H1 (cell line): Measurements from ENCODE around the gene LRRK1. TPM values are rescaled to one million over a fixed set of nuclear protein-coding genes. Genes with fewer than 3 reads are reported as not detected.
A peak's percentile ranks its signal among the peaks of the same experiment; 100 is the strongest.

Experiments
- CTCF ChIA-PET: fragments of 300-600 bp; sonication (Branson Sonifier 250); formaldehyde crosslinking; loops from one replicate; lab custom pipeline; 2021; ENCODE audit not compliant: partially characterized antibody; lab: Charles Lee
- POLR2A ChIA-PET: fragments of 300-600 bp; sonication (Branson Sonifier 250); formaldehyde crosslinking; loops from one replicate; lab custom pipeline; 2021; ENCODE audit warnings: inconsistent platforms; ENCODE audit not compliant: partially characterized antibody; lab: Charles Lee
- DNase-seq, 2 experiments: peaks; one replicate each; pipeline versions ENCODE4 v3.0.0 to v3.0.0-alpha.2; 2010 to 2022; ENCODE audit warnings: low spot score in 2 of 2, low read depth in 1 of 2, mixed read lengths in 1 of 2
- FAIRE-seq: peaks from 2 replicates; lab custom pipeline; 2011; peaks lifted over from hg19 to GRCh38; lab: Jason Lieb, UNC
- H2AFZ ChIP-seq: 2 replicates; pipeline ENCODE4 v1.8.1; 2012; ENCODE audit warnings: low read length, inconsistent platforms
- H2AK5ac ChIP-seq: 2 replicates; pipeline ENCODE4 v1.6.1; 2013; ENCODE audit warnings: low read depth, low read length
- H2BK120ac ChIP-seq: replicated peaks from 2 replicates; pipeline ENCODE3; 2013; ENCODE audit warnings: low read depth, low read length, inconsistent platforms
- H2BK12ac ChIP-seq: 2 replicates; pipeline ENCODE4 v1.6.1; 2013; ENCODE audit warnings: low read depth, low read length
- H2BK15ac ChIP-seq: 2 replicates; pipeline ENCODE4 v1.6.1; 2013; ENCODE audit warnings: low read length
- H2BK20ac ChIP-seq: 2 replicates; pipeline ENCODE4 v1.6.1; 2013; ENCODE audit warnings: low read length
- H2BK5ac ChIP-seq: 2 replicates; pipeline ENCODE4 v1.6.1; 2013; ENCODE audit warnings: low read depth, low read length
- H3K14ac ChIP-seq: 2 replicates; pipeline ENCODE4 v1.6.1; 2013; ENCODE audit warnings: inconsistent platforms; ENCODE audit not compliant: insufficient read length
- H3K18ac ChIP-seq: 2 replicates; pipeline ENCODE4 v1.6.1; 2013; ENCODE audit warnings: low read length; ENCODE audit errors: extremely low read depth
- H3K23ac ChIP-seq: 2 replicates; pipeline ENCODE4 v1.6.1; 2013; ENCODE audit warnings: inconsistent platforms; ENCODE audit not compliant: insufficient read length
- H3K23me2 ChIP-seq: 2 replicates; pipeline ENCODE4 v1.6.1; 2013; ENCODE audit warnings: low read depth, low read length
- H3K27ac ChIP-seq: 2 replicates; pipeline ENCODE4 v1.6.1; 2011; ENCODE audit warnings: low read depth, low read length, inconsistent platforms
- H3K27me3 ChIP-seq, 4 experiments: replicated peaks in 1 of 4; 1 replicate in 1 of 4; 2 replicates in 3 of 4; pipeline versions ENCODE4 v1.6.1 to v1.8.1; 2011 to 2013; ENCODE audit warnings: low read length in 3 of 4, mild to moderate bottlenecking in 3 of 4, inconsistent platforms in 2 of 4, mixed read lengths in 2 of 4, moderate library complexity in 1 of 4; ENCODE audit not compliant: control insufficient read depth in 3 of 4, insufficient read depth in 3 of 4; ENCODE audit errors: extremely low read depth in 1 of 4
- H3K36me3 ChIP-seq, 4 experiments: 2 replicates each; pipeline versions ENCODE4 v1.6.1 to v1.8.1; 2011 to 2013; ENCODE audit warnings: mild to moderate bottlenecking in 4 of 4, low read length in 3 of 4, moderate library complexity in 2 of 4, control low read depth in 1 of 4, inconsistent platforms in 1 of 4; ENCODE audit not compliant: insufficient read depth in 4 of 4, control insufficient read depth in 2 of 4
- H3K4ac ChIP-seq: replicated peaks from 2 replicates; pipeline ENCODE3; 2013; ENCODE audit warnings: low read length, low read depth, mixed read lengths, inconsistent platforms; ENCODE audit not compliant: insufficient read length
- H3K4me1 ChIP-seq, 4 experiments: replicated peaks in 1 of 4; 1 replicate in 1 of 4; 2 replicates in 3 of 4; pipeline versions ENCODE4 v1.6.1 to v1.8.1; 2011 to 2013; ENCODE audit warnings: low read length in 3 of 4, inconsistent platforms in 2 of 4, mixed read lengths in 1 of 4; ENCODE audit not compliant: insufficient read depth in 4 of 4, control insufficient read depth in 3 of 4
- H3K4me2 ChIP-seq, 2 experiments: 2 replicates each; pipeline versions ENCODE4 v1.6.1 to v1.8.1; 2011 to 2013; ENCODE audit warnings: low read depth in 2 of 2, low read length in 2 of 2, control low read depth in 1 of 2, inconsistent platforms in 1 of 2, mild to moderate bottlenecking in 1 of 2; ENCODE audit not compliant: insufficient read depth in 1 of 2
- H3K4me3 ChIP-seq, 4 experiments: fragments of 200-600, 300-600 bp in 1 of 4; sonication (generic), shearing (Covaris generic), sonication (Bioruptor Twin) in 1 of 4; 2 replicates each; pipeline versions ENCODE4 v1.5.1 to v1.8.1; 2011 to 2016; ENCODE audit warnings: low read length in 4 of 4, low read depth in 3 of 4, control low read depth in 2 of 4, inconsistent platforms in 2 of 4, mild to moderate bottlenecking in 2 of 4, mixed read lengths in 1 of 4, moderate library complexity in 1 of 4; ENCODE audit not compliant: insufficient read depth in 2 of 4; ENCODE audit errors: extremely low read depth in 1 of 4
- H3K56ac ChIP-seq: replicated peaks from 2 replicates; pipeline ENCODE3; 2013; ENCODE audit warnings: low read depth, mild to moderate bottlenecking, mixed read lengths, low read length, inconsistent platforms; ENCODE audit not compliant: insufficient read length
- H3K79me1 ChIP-seq: 2 replicates; pipeline ENCODE4 v1.6.1; 2013; ENCODE audit warnings: low read depth, low read length, control low read depth
- H3K79me2 ChIP-seq, 2 experiments: 2 replicates each; pipeline versions ENCODE4 v1.6.1 to v1.8.1; 2012 to 2013; ENCODE audit warnings: low read length in 2 of 2, mild to moderate bottlenecking in 2 of 2, inconsistent platforms in 1 of 2; ENCODE audit not compliant: insufficient read depth in 2 of 2, control insufficient read depth in 1 of 2
- H3K9ac ChIP-seq, 4 experiments: replicated peaks in 1 of 4; 1 replicate in 1 of 4; 2 replicates in 3 of 4; pipeline versions ENCODE4 v1.6.1 to v1.8.1; 2011 to 2013; ENCODE audit warnings: low read depth in 3 of 4, low read length in 3 of 4, control low read depth in 2 of 4, mild to moderate bottlenecking in 2 of 4, moderate library complexity in 2 of 4, inconsistent platforms in 1 of 4; ENCODE audit errors: extremely low read depth in 1 of 4
- H3K9me3 ChIP-seq, 2 experiments: 2 replicates each; pipeline versions ENCODE4 v1.6.1 to v1.8.1; 2012 to 2013; ENCODE audit warnings: mild to moderate bottlenecking in 2 of 2, moderate library complexity in 2 of 2, control low read depth in 1 of 2, inconsistent platforms in 1 of 2, low read depth in 1 of 2, low read length in 1 of 2, mixed read lengths in 1 of 2; ENCODE audit not compliant: insufficient read depth in 2 of 2
- H4K20me1 ChIP-seq, 2 experiments: replicated peaks in 1 of 2; 2 replicates each; pipeline versions ENCODE3 to v1.8.1; 2011 to 2013; ENCODE audit warnings: inconsistent platforms in 2 of 2, low read length in 2 of 2, mild to moderate bottlenecking in 1 of 2; ENCODE audit not compliant: insufficient read depth in 2 of 2, control insufficient read depth in 1 of 2
- H4K5ac ChIP-seq: 2 replicates; pipeline ENCODE4 v1.6.1; 2013; ENCODE audit warnings: low read length, low read depth, mixed read lengths, inconsistent platforms; ENCODE audit not compliant: insufficient read length
- H4K8ac ChIP-seq: 2 replicates; pipeline ENCODE4 v1.8.0; 2013; ENCODE audit warnings: mild to moderate bottlenecking, moderate library complexity, low read length, inconsistent platforms; ENCODE audit not compliant: insufficient read depth; ENCODE audit errors: extremely low read depth
- H4K91ac ChIP-seq: replicated peaks from 2 replicates; pipeline ENCODE3; 2013; ENCODE audit warnings: low read length, mixed read lengths, inconsistent platforms; ENCODE audit not compliant: insufficient read length
- GTF2F1 ChIP-seq: IDR thresholded peaks from 2 replicates; pipeline ENCODE4 v1.6.1; 2012; ENCODE audit warnings: low read depth, low read length, improper control_type of control experiment, borderline replicate concordance
- WGBS, 2 experiments: shearing (Covaris generic) in 1 of 2; methylation state at CpG; one replicate each; pipeline versions ENCODE4 v1.1.6 to v1.1.7; 2013 to 2015; ENCODE audit warnings: low lambda C conversion rate in 2 of 2, mixed read lengths in 2 of 2, inconsistent platforms in 1 of 2, low coverage in 1 of 2, missing lambda C conversion rate in 1 of 2; ENCODE audit not compliant: insufficient replicate concordance in 2 of 2, insufficient coverage in 1 of 2, insufficient read length in 1 of 2; ENCODE audit errors: extremely low coverage in 1 of 2, missing lambda C conversion rate in 1 of 2; 5-methylcytosine and 5-hydroxymethylcytosine counted together
- polyA plus RNA-seq, 7 experiments: library from polyadenylated mRNA; depleted of rRNA in 3 of 7; stranded (reverse) in 5 of 7; unstranded in 2 of 7; fragments of >200 nt in 5 of 7; fragments of 200-250 nt in 2 of 7; gene quantifications; 1 replicate in 5 of 7; 2 replicates in 1 of 7; 4 replicates in 1 of 7; pipeline versions ENCODE4 v1.2.1 to v1.2.3, GENCODE V29; 2011 to 2013; ENCODE audit warnings: missing spikeins in 2 of 7, mixed read lengths in 2 of 7
- total RNA-seq: library from RNA; stranded (reverse); fragmentation: NEBNext Ultra II Directional; extraction: Animal tissue kit (Norgen Biotek cat#: 25700); gene quantifications from 2 replicates; pipeline ENCODE4 v1.2.1, GENCODE V29; 2021
- TF ChIP-seq, protein P1 (sequence below): IDR thresholded peaks from 2 replicates; pipeline ENCODE4 v1.6.1; 2012; ENCODE audit warnings: inconsistent platforms

Gene LRRK1
- total and polyA plus RNA-seq, 2 of the 8 experiments (the other 6 are each of a cell fraction or from before 2014, with no cell fraction given) = 1.2 to 3.6 TPM

DNA sequence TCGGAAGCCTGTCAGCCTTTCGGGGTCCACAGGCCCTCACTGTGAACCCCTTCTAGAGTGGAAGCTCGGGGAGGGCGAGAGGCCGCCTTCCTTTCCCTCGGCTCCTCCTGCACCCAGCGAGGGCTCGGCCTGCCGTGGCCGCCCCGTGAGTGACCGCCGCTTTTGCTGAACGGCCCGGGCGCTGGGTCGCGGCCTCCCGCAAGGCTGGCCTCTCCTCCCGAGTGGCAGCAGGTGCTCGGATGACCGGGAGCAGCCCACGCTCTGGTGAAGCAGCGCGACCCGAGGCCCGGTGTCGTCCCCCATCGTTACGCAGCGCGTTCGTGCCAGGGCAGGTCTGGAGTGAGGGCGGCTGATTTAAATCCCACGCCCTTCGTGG lies 53.8 kb downstream of the LRRK1 start:
- peaks cover 10% of the 10 kb centered on the region; the same call in 1 of the 2 replicates for H3K23me2 ChIP-seq
- peak overlapping the region; percentile 55; the same call in 1 of the 2 replicates for H2AFZ ChIP-seq
- peak overlapping the region; percentile 18 to 60 (median 44) for H3K4me3 ChIP-seq
- H3K23ac ChIP-seq = no peak overlapping the region
- no peak for DNase-seq
- H4K20me1 ChIP-seq = no peaks in the 10 kb centered on the region
- H2BK12ac ChIP-seq = peak overlapping the region; percentile 31; the same call in 1 of the 2 replicates
- H2BK120ac ChIP-seq = no peak overlapping the region
- H3K4ac ChIP-seq = no peak overlapping the region
- no peak overlapping the region for H4K91ac ChIP-seq
- CTCF ChIA-PET = interaction anchor here (0.8 to 2.8 kb wide), 3 partner anchors 27 to 55 kb away, joined by 3 to 8 read pairs (median 7); partner anchors contain the start of gene LRRK1
- H3K4me2 ChIP-seq = peak overlapping the region; percentile 74 to 85
- WGBS, 2 experiments = 33% methylated on average over 32 of the region's 36 CpGs; no CpG with 5 or more reads in 1 of the 2 experiments
- peaks cover 13 to 38% (median 27%) of the 10 kb centered on the region in 4 experiments for H3K27me3 ChIP-seq
- POLR2A ChIA-PET = interaction anchor here (1.0 kb wide), 1 partner anchor 12 kb away, joined by 3 read pairs; no protein-coding TSS in a partner anchor
- H3K36me3 ChIP-seq = no peaks in the 10 kb centered on the region
- H3K79me1 ChIP-seq = no peaks in the 10 kb centered on the region
- TF ChIP-seq GTF2F1 = no peak
- TF ChIP-seq, protein P1, sequence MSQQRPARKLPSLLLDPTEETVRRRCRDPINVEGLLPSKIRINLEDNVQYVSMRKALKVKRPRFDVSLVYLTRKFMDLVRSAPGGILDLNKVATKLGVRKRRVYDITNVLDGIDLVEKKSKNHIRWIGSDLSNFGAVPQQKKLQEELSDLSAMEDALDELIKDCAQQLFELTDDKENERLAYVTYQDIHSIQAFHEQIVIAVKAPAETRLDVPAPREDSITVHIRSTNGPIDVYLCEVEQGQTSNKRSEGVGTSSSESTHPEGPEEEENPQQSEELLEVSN = 0 out of 2 replicates have a peak, but pooled peaks have one; percentile 20
- no peak overlapping the region for H2AK5ac ChIP-seq
- H2BK5ac ChIP-seq = no peak overlapping the region
- H3K4me1 ChIP-seq = peaks cover 0 to 13% (median 4%) of the 10 kb centered on the region in 4 experiments; a peak in 6 of 7 replicates
- H3K18ac ChIP-seq = no peak overlapping the region
- H4K8ac ChIP-seq = no peak overlapping the region
- no peak overlapping the region for H3K56ac ChIP-seq
- no peak overlapping the region for H4K5ac ChIP-seq
- no peak overlapping the region for H2BK15ac ChIP-seq
- FAIRE-seq = no peak
- H3K14ac ChIP-seq = no peak overlapping the region
- H3K9ac ChIP-seq = peak overlapping the region in 1 of 4 experiments; percentile 59; a peak in 1 of 7 replicates
- no peaks in the 10 kb centered on the region; a peak in 1 of 4 replicates for H3K9me3 ChIP-seq
- no peaks in the 10 kb centered on the region for H3K79me2 ChIP-seq
- H3K27ac ChIP-seq = no peak overlapping the region
- H2BK20ac ChIP-seq = no peak overlapping the region
